Adrenal gland (tissue), 12 donors: ENCODE data around the gene SIL1. TPM values are rescaled to one million over a fixed set of nuclear protein-coding genes. Genes with fewer than 3 reads are reported as not detected.

Source experiments
- DNase-seq, 7 donors: peaks; one replicate each; pipeline ENCODE4 v3.0.0-alpha.2; 2019 to 2020
- H3K27ac ChIP-seq, 5 donors: fragments of 200-600 bp; sonication (generic) in 4 of 5; 1 replicate in 3 of 5; 2 replicates in 2 of 5; pipeline versions ENCODE4 v1.5.1 to v1.8.0; 2016 to 2020; ENCODE audit warnings: mild to moderate bottlenecking in 1 of 5
- H3K27me3 ChIP-seq: fragments of 200-600 bp; 2 replicates; pipeline ENCODE4 v1.8.0; 2021
- H3K36me3 ChIP-seq, 2 donors: fragments of 200-600 bp; replicated peaks in 1 of 2; 1 replicate in 1 of 2; 2 replicates in 1 of 2; pipeline versions ENCODE4 v1.5.1 to v1.8.0; 2018 to 2022
- H3K4me1 ChIP-seq, 2 donors: fragments of 200-600 bp; replicated peaks in 1 of 2; 1 replicate in 1 of 2; 2 replicates in 1 of 2; pipeline versions ENCODE4 v1.5.1 to v1.8.0; 2018 to 2021
- H3K4me3 ChIP-seq, 4 donors: fragments of 200-600 bp; sonication (generic) in 3 of 4; one replicate each; pipeline ENCODE4 v1.5.1; 2016 to 2018
- H3K9me3 ChIP-seq, 3 donors: fragments of 200-600 bp; sonication (generic) in 1 of 3; replicated peaks in 1 of 3; 1 replicate in 2 of 3; 2 replicates in 1 of 3; pipeline versions ENCODE4 v1.5.1 to v1.8.0; 2016 to 2021
- CTCF ChIP-seq, 6 experiments: fragments of 450-650 bp in 4 of 6; fragments of 200-600 bp in 2 of 6; sonication (generic) in 1 of 6; IDR thresholded peaks; 1 replicate in 5 of 6; 2 replicates in 1 of 6; pipeline versions ENCODE4 v1.5.1 to v1.8.0; 2016 to 2021; ENCODE audit warnings: antibody characterized with exemption in 6 of 6, mild to moderate bottlenecking in 2 of 6, moderate library complexity in 1 of 6
- POLR2A ChIP-seq, 2 donors: fragments of 450-650 bp; IDR thresholded peaks; one replicate each; pipeline ENCODE4 v1.6.1; 2017; ENCODE audit warnings: antibody characterized with exemption in 2 of 2, mild to moderate bottlenecking in 2 of 2, moderate library complexity in 1 of 2
- WGBS, 4 donors: extraction: QIAGEN DNeasy Blood & Tissue Kit in 2 of 4; methylation state at CpG; one replicate each; pipeline versions ENCODE4 v1.1.5 to v1.1.7; 2013 to 2017; 5-methylcytosine and 5-hydroxymethylcytosine counted together
- intact Hi-C, 2 donors: fragments of 100-400 bp; cut with DNase I; formaldehyde crosslinking; loops; one replicate each; pipeline versions ENCODE4 v1.14.1 to v1.15.0; 2022 to 2023
- polyA plus RNA-seq, 3 donors: library from polyadenylated mRNA; stranded (reverse); fragments of 200-250 nt in 2 of 3; fragments of 350-450 nt in 1 of 3; fragmentation: Illumina TruSeq in 1 of 3; extraction: RNeasy Lipid Tissue Mini Kit (QIAGEN cat#74804) in 1 of 3; gene quantifications; one replicate each; pipeline ENCODE4 v1.2.3, GENCODE V29; 2013 to 2014
- total RNA-seq, 9 donors: library from RNA; depleted of rRNA in 4 of 9; stranded (reverse); fragments of >200 nt in 4 of 9; fragments of 120-200 nt in 1 of 9; fragmentation: NEBNext Ultra II Directional in 1 of 9; extraction: Animal tissue kit (Norgen Biotek cat#: 25700) in 1 of 9; gene quantifications; one replicate each; pipeline versions ENCODE4 v1.1.0 to v1.2.4, GENCODE V29; 2013 to 2023
- donor health status: healthy with polysubstance abuse.
- donor health status: Bipolar disorder and iron deficiency.
- donor health status: DM: yes; HTN: yes; CAD: no.
- donor health status: DM: no; HTN: no; CAD: no.
- donor health status: DM: no; HTN: no; CAD: no.
- donor health status: DM: yes; HTN: yes; CAD: no.

The SIL1 gene
- total and polyA plus RNA-seq, 12 donors, result 81.9 to 313 (median 142) TPM

GRCh38 chr5:139046551-139046950 lies 151.6 kb downstream of the SIL1 start:
- Histone ChIP-seq H3K4me3 (no peak overlapping the region), H3K9me3 (no peaks in the 10 kb centered on the region), H3K27ac (no peak overlapping the region), H3K36me3 (no peaks in the 10 kb centered on the region), H3K4me1 (peaks cover 0 to 13% of the 10 kb centered on the region in 2 donors), H3K27me3 (no peaks in the 10 kb centered on the region)
- intact Hi-C loops, result no loop called here
- no peak for TF ChIP-seq CTCF (IDR thresholded peaks at IDR 0.05)
- no peak for TF ChIP-seq POLR2A (IDR thresholded peaks at IDR 0.05)
- no peak for DNase-seq

GRCh38 chr5:139043157-139043905 lies 154.8 kb downstream of the SIL1 start:
- H3K9me3 ChIP-seq, result no peaks in the 10 kb centered on the region
- WGBS, 4 donors, result 78 to 90% (median 82%) methylated on average over 4 of the region's 4 CpGs

GRCh38 chr5:139040081-139040480 lies 158.1 kb downstream of the SIL1 start:
- peaks cover 0 to 6% of the 10 kb centered on the region in 2 donors for H3K4me1 ChIP-seq
- no peak overlapping the region for H3K27ac ChIP-seq
- DNase-seq, result peak in 1 of 7 donors; percentile 19
- no peak for TF ChIP-seq CTCF (IDR thresholded peaks at IDR 0.05)
- no peak for TF ChIP-seq POLR2A (IDR thresholded peaks at IDR 0.05)
- no peaks in the 10 kb centered on the region for H3K27me3 ChIP-seq
- no peak overlapping the region for H3K4me3 ChIP-seq
- H3K36me3 ChIP-seq, result no peaks in the 10 kb centered on the region
- WGBS, 4 donors, result 50 to 62% (median 55%) methylated on average over 1 of the region's 1 CpG
- intact Hi-C loops, result no loop called here
- H3K9me3 ChIP-seq, result no peaks in the 10 kb centered on the region

More at GRCh38 chr5:139043157-139043905, 154.8 kb downstream of the SIL1 start:
- H3K36me3 ChIP-seq, result no peaks in the 10 kb centered on the region
- no peak overlapping the region for H3K4me3 ChIP-seq
- no peak overlapping the region for H3K27ac ChIP-seq
- TF ChIP-seq CTCF (IDR thresholded peaks at IDR 0.05), result no peak
- H3K4me1 ChIP-seq, result peaks cover 0 to 6% of the 10 kb centered on the region in 2 donors
- DNase-seq, result no peak
- no peaks in the 10 kb centered on the region for H3K27me3 ChIP-seq
- intact Hi-C loops, result no loop called here

GRCh38 chr5:139038613-139039305 lies 159.4 kb downstream of the SIL1 start:
- no peaks in the 10 kb centered on the region for H3K27me3 ChIP-seq
- no peak overlapping the region for H3K4me3 ChIP-seq
- TF ChIP-seq CTCF (IDR thresholded peaks at IDR 0.05) (peak in 2 of 6 experiments; percentile 8 to 26), POLR2A (IDR thresholded peaks at IDR 0.05) (no peak)
- 70 to 85% (median 77%) methylated on average over 5 to 7 of the region's 7 CpGs for WGBS, 4 donors
- H3K36me3 ChIP-seq, result no peaks in the 10 kb centered on the region
- no peaks in the 10 kb centered on the region for H3K9me3 ChIP-seq
- no peak overlapping the region for H3K27ac ChIP-seq
- intact Hi-C loops, result no loop called here
- DNase-seq, result no peak
- peaks cover 0 to 6% of the 10 kb centered on the region in 2 donors for H3K4me1 ChIP-seq
